NT2/D1 (cell line): ENCODE measurements around the gene TRIM64C.
"Not testable (repeated sequence)": the region's sequence is repeated elsewhere in the genome, so short reads cannot be mapped to it uniquely, and the experiment has no call there.

Experiments used
- DNase-seq: peaks from one replicate; pipeline ENCODE4 v3.0.0-alpha.2; 2011; ENCODE audit warnings: low read depth, low spot score
- H3K27me3 ChIP-seq: 2 replicates; pipeline ENCODE4 v1.6.0; 2011; ENCODE audit warnings: mild to moderate bottlenecking; ENCODE audit not compliant: insufficient read length, insufficient read depth
- H3K36me3 ChIP-seq: 2 replicates; pipeline ENCODE4 v1.6.1; 2011; ENCODE audit warnings: mild to moderate bottlenecking, low read length, mixed read lengths; ENCODE audit not compliant: insufficient read depth, insufficient read length
- H3K4me1 ChIP-seq: 2 replicates; pipeline ENCODE4 v1.5.1; 2011; ENCODE audit not compliant: insufficient read depth, insufficient read length
- H3K4me3 ChIP-seq: 2 replicates; pipeline ENCODE4 v1.5.1; 2011; ENCODE audit warnings: low read depth; ENCODE audit not compliant: insufficient read length
- H3K9ac ChIP-seq: 2 replicates; pipeline ENCODE4 v1.6.0; 2011; ENCODE audit warnings: low read depth; ENCODE audit not compliant: insufficient read length
- H3K9me3 ChIP-seq: 2 replicates; pipeline ENCODE4 v1.5.1; 2011; ENCODE audit warnings: mild to moderate bottlenecking, low read length; ENCODE audit not compliant: insufficient read depth

Gene TRIM64C

GRCh38 chr11:49059012-49059411, at the start of gene TRIM64C:
Gene TRIM64C (minus strand): TSS chr11:49059112. CDS start chr11:49059112, 0 bp downstream.
- H3K4me3 ChIP-seq, H3K9ac ChIP-seq, H3K9me3 ChIP-seq, DNase-seq, H3K4me1 ChIP-seq, H3K27me3 ChIP-seq, H3K36me3 ChIP-seq: not testable (repeated sequence)

DNA sequence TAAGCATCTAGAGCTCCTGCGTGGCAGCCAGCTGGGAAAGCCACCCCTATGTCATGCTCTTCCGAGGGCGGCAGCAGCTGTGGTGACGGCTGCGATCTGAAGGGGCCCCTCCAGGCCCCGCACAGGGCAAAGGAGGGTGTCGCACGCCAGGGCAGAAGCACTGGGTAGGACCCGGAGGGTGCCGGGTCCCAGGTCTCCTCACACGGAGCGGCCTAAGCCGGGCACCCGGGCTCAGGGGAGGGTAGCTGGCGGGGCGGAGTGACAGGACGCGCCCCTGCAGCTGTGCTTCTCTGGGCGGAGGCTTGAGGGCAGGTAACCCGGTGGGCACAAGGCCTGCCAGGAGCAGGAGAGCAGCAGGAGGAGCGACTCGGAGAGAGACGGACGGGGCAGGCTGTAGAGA, 43.4 kb upstream of the TRIM64C start:
- H3K27me3 ChIP-seq, DNase-seq, H3K9me3 ChIP-seq, H3K36me3 ChIP-seq, H3K4me3 ChIP-seq, H3K4me1 ChIP-seq, H3K9ac ChIP-seq: not testable (repeated sequence)

- not testable (repeated sequence) for H3K27me3 ChIP-seq, H3K36me3 ChIP-seq, H3K9me3 ChIP-seq, H3K4me1 ChIP-seq, H3K4me3 ChIP-seq, H3K9ac ChIP-seq, DNase-seq
Measured at GRCh38 chr11:49069897-49070296, 11.0 kb upstream of the TRIM64C start.

DNA sequence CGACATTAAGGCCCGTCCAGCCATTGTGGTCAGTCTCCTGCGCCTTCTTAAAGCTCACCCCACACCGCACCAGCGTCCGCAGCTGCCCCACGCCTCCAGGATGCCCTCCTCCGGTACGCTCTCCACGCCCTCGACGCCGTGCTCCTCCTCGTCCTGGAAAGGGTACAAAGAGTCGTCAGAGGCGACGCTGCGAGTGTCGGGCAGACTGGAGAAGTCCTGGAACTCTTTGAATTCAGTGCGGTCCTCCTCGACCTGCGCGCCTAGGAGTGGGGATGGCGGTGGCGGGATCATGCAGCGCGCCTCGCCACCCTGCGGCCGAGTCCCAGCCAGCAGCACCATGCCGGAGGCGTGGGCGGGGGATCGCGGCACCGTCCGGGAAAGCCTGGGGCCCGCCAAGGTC, 9.1 kb downstream of the TRIM64C start:
- not testable (repeated sequence) for H3K4me3 ChIP-seq, H3K27me3 ChIP-seq, DNase-seq, H3K9me3 ChIP-seq, H3K4me1 ChIP-seq, H3K9ac ChIP-seq, H3K36me3 ChIP-seq

GRCh38 chr11:49048229-49048628, 10.7 kb downstream of the TRIM64C start:
- H3K4me3 ChIP-seq, DNase-seq, H3K9ac ChIP-seq, H3K9me3 ChIP-seq, H3K27me3 ChIP-seq, H3K36me3 ChIP-seq, H3K4me1 ChIP-seq: not testable (repeated sequence)

GRCh38 chr11:49028523-49028922, 30.4 kb downstream of the TRIM64C start, which contains the start of gene TRIM49B:
Gene TRIM49B (plus strand): TSS chr11:49028823. CDS start chr11:49031600, 2,777 bp downstream.
- not testable (repeated sequence) for H3K4me1 ChIP-seq, H3K27me3 ChIP-seq, H3K4me3 ChIP-seq, H3K36me3 ChIP-seq, H3K9ac ChIP-seq, DNase-seq, H3K9me3 ChIP-seq
